ENCODE measurements around the gene ARF4.
A peak's percentile ranks its signal among the peaks of the same experiment; 100 is the strongest.
"Not testable (repeated sequence)": the region's sequence is repeated elsewhere in the genome, so short reads cannot be mapped to it uniquely, and the experiment has no call there.

The ARF4 gene

GRCh38 chr3:57617739-57618138 is 20.6 kb upstream of the ARF4 start:
- H3K27ac ChIP-seq, result no peak overlapping the region
- TF ChIP-seq CTCF (conservative IDR thresholded peaks at IDR 0.05), result no peak

GRCh38 chr3:57616233-57616632 is 19.1 kb upstream of the ARF4 start:
- H3K27ac ChIP-seq, result no peak overlapping the region
- no peak for TF ChIP-seq CTCF (conservative IDR thresholded peaks at IDR 0.05)

GRCh38 chr3:57611870-57612269 is 14.7 kb upstream of the ARF4 start:
- not testable (repeated sequence) for H3K27ac ChIP-seq

- no peak for TF ChIP-seq CTCF (conservative IDR thresholded peaks at IDR 0.05)
- no peak overlapping the region for H3K27ac ChIP-seq
Observed at GRCh38 chr3:57605683-57606082, 8.5 kb upstream of the ARF4 start.

- TF ChIP-seq CTCF (conservative IDR thresholded peaks at IDR 0.05), result no peak
- H3K27ac ChIP-seq, result peak overlapping the region; percentile 30; the same call in 1 of the 2 replicates
Observed at GRCh38 chr3:57604971-57605370, 7.8 kb upstream of the ARF4 start.

- no peak overlapping the region for H3K27ac ChIP-seq
- TF ChIP-seq CTCF (conservative IDR thresholded peaks at IDR 0.05), result no peak
Observed at GRCh38 chr3:57600195-57600594, 3.1 kb upstream of the ARF4 start.

GRCh38 chr3:57598765-57599360 is 1.7 kb upstream of the ARF4 start:
- H3K27ac ChIP-seq, result peak overlapping the region; percentile 97
- TF ChIP-seq CTCF (conservative IDR thresholded peaks at IDR 0.05), result no peak

- no peak for TF ChIP-seq CTCF (conservative IDR thresholded peaks at IDR 0.05)
- H3K27ac ChIP-seq, result peak overlapping the region; percentile 97
Observed at GRCh38 chr3:57596495-57597126, 533 bp downstream of the ARF4 start.
